Heart left ventricle (tissue), 16 donors: Measurements from ENCODE around the gene NAP1L4. TPM values are rescaled to one million over a fixed set of nuclear protein-coding genes. Genes with fewer than 3 reads are reported as not detected.

Experiments used
- ATAC-seq, 4 donors: fragments of 200-7000 bp; cut with Tn5 transposase; one replicate each; pipeline ENCODE4 v1.9.1; 2020 to 2022; ENCODE audit warnings: moderate library complexity in 4 of 4, mild to moderate bottlenecking in 3 of 4, moderate number of reproducible peaks in 1 of 4
- DNase-seq, 5 donors: peaks; one replicate each; pipeline ENCODE4 v3.0.0-alpha.2; 2020
- H3K27ac ChIP-seq, 12 donors: fragments of 200-600 bp; sonication (generic) in 4 of 12; one replicate each; pipeline versions ENCODE4 v1.5.0 to v1.8.0; 2016 to 2022; ENCODE audit warnings: mild to moderate bottlenecking in 2 of 12
- H3K27me3 ChIP-seq, 9 donors: fragments of 200-600 bp; sonication (generic) in 2 of 9; one replicate each; pipeline versions ENCODE4 v1.5.1 to v1.8.0; 2016 to 2022; ENCODE audit warnings: mild to moderate bottlenecking in 3 of 9
- H3K36me3 ChIP-seq, 9 donors: fragments of 200-600 bp; sonication (generic) in 2 of 9; one replicate each; pipeline versions ENCODE4 v1.5.0 to v1.8.0; 2018 to 2022; ENCODE audit warnings: mild to moderate bottlenecking in 2 of 9
- H3K4me1 ChIP-seq, 12 donors: fragments of 200-600 bp; sonication (generic) in 4 of 12; one replicate each; pipeline versions ENCODE4 v1.5.0 to v1.8.0; 2016 to 2022; ENCODE audit warnings: mild to moderate bottlenecking in 3 of 12
- H3K4me3 ChIP-seq, 12 donors: fragments of 200-600 bp; sonication (generic) in 4 of 12; one replicate each; pipeline versions ENCODE4 v1.5.0 to v1.8.0; 2017 to 2022; ENCODE audit warnings: mild to moderate bottlenecking in 9 of 12, moderate library complexity in 4 of 12
- H3K9me3 ChIP-seq, 12 donors: fragments of 200-600 bp; sonication (generic) in 4 of 12; one replicate each; pipeline versions ENCODE4 v1.5.0 to v1.8.0; 2016 to 2022; ENCODE audit warnings: mild to moderate bottlenecking in 1 of 12
- POLR2A ChIP-seq, 2 donors: fragments of 450-650 bp; IDR thresholded peaks; one replicate each; pipeline ENCODE4 v1.6.1; 2017; ENCODE audit warnings: antibody characterized with exemption in 2 of 2, mild to moderate bottlenecking in 2 of 2, moderate library complexity in 2 of 2
- WGBS, 4 donors: extraction: QIAGEN DNeasy Blood & Tissue Kit in 2 of 4; methylation state at CpG; one replicate each; pipeline versions ENCODE4 v1.1.5 to v1.1.7; 2013 to 2018; 5-methylcytosine and 5-hydroxymethylcytosine counted together
- intact Hi-C, 10 donors: fragments of 100-400 bp; cut with DNase I; formaldehyde crosslinking; loops; one replicate each; pipeline versions ENCODE4 v1.11.1 to v1.14.2; 2022
- polyA plus RNA-seq, 2 donors: library from polyadenylated mRNA; stranded (reverse); fragments of 200-250 nt; gene quantifications; one replicate each; pipeline ENCODE4 v1.2.3, GENCODE V29; 2013
- total RNA-seq, 9 donors: library from RNA; depleted of rRNA in 2 of 9; stranded (reverse); fragments of >200 nt in 2 of 9; fragmentation: NEBNext Ultra II Directional in 3 of 9; extraction: Animal tissue kit (Norgen Biotek cat#: 25700) in 3 of 9; gene quantifications; one replicate each; pipeline versions ENCODE4 v1.1.0 to v1.2.4, GENCODE V29; 2016 to 2023
- TF ChIP-seq, protein P1 (sequence below), 12 donors: fragments of 200-600 bp; sonication (generic) in 4 of 12; IDR thresholded peaks; one replicate each; pipeline versions ENCODE4 v1.5.0 to v1.8.0; 2018 to 2022; ENCODE audit warnings: antibody characterized with exemption in 12 of 12, mild to moderate bottlenecking in 5 of 12
- donor health status: ischemic (EF 13 %, LVEDD 7.1; RV severe dilation, severe dysfunction).
- donor health status: healthy with polysubstance abuse.
- donor health status: DM: no; HTN: yes; CAD: no.
- donor health status: DM: no; HTN: no; CAD: no.
- donor health status: ischemic (EF 25% LVEDD 6.9; RV normal size, moderate dysfunction).
- donor health status: ischemic (EF 25% LVEDD 5.7; RV mildly dilated, moderate dysfunction).
- donor health status: healthy.
- donor health status: DM: yes; HTN: yes; CAD: no.
- donor health status: ischemic (EF 35%, LVEDD 5.7; RV mildly dilated, moderate dysfunction).
- donor health status: nonischemic (EF 11% LVEDD 7.7; RV severe dilation, severe dysfunction).
- donor health status: DM: yes; HTN: yes; CAD: no.
- donor health status: PGD.
- donor health status: ischemic (EF 29% LVEDD 5.4; RV normal size, mild dysfunction).
- donor health status: nonischemic (EF 23%, LVEDD 6.1; RV moderate dilation, normal function).

NAP1L4 gene
- total and polyA plus RNA-seq, 11 donors: 119 to 216 (median 167) TPM

DNA sequence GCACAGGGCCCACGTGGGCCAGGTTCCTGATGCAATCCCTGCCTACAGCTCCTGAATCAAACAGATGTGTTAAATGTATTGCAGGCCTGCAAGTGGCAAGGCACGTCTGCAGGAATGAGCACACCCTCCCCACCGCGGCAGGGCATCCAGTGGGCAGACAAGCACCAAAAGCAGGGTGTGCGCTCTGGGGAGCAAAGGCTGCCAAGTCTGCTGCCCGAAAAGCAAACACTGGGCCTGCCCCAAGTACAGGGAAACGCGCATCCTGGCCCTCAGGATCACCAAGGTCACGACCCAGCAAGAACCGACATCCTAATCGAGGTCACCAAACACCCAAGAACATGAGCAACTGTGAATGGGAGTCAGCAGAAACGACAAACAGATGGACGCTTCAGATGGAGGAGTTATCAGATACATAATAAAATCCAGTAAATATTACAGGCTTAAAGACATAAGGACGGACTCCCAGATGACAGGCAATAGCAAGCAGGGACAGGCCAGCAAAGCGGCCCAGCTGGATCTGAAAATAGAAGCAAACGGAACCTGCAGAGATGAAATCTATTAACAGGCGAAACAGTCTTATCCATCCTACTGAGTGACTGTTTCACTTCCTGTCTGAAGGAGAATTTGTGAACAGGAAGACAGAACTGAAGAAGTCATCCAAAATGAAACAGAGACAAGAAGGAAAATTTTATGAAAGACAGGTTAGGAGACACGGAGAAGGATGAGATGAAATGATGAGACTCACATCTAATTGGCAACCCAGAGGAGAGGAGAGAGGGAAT, 38.4 kb upstream of the NAP1L4 start:
- peaks cover 0 to 22% (median 7%) of the 10 kb centered on the region in 12 donors for H3K4me1 ChIP-seq
- H3K27me3 ChIP-seq: no peaks in the 10 kb centered on the region
- peak in 2 of 4 donors; percentile 23 to 28 for ATAC-seq
- TF ChIP-seq, protein P1, sequence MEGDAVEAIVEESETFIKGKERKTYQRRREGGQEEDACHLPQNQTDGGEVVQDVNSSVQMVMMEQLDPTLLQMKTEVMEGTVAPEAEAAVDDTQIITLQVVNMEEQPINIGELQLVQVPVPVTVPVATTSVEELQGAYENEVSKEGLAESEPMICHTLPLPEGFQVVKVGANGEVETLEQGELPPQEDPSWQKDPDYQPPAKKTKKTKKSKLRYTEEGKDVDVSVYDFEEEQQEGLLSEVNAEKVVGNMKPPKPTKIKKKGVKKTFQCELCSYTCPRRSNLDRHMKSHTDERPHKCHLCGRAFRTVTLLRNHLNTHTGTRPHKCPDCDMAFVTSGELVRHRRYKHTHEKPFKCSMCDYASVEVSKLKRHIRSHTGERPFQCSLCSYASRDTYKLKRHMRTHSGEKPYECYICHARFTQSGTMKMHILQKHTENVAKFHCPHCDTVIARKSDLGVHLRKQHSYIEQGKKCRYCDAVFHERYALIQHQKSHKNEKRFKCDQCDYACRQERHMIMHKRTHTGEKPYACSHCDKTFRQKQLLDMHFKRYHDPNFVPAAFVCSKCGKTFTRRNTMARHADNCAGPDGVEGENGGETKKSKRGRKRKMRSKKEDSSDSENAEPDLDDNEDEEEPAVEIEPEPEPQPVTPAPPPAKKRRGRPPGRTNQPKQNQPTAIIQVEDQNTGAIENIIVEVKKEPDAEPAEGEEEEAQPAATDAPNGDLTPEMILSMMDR (IDR thresholded peaks at IDR 0.05): no peak
- TF ChIP-seq POLR2A (IDR thresholded peaks at IDR 0.05): no peak
- 60 to 71% (median 64%) methylated on average over 17 to 18 of the region's 18 CpGs for WGBS, 4 donors
- H3K9me3 ChIP-seq: no peaks in the 10 kb centered on the region
- DNase-seq: no peak
- H3K36me3 ChIP-seq: peaks cover 0 to 92% (median 69%) of the 10 kb centered on the region in 9 donors
- no peak overlapping the region for H3K4me3 ChIP-seq
- intact Hi-C loops: loop anchor here in 2 of 10 donors (10.0 kb wide), 2 partner anchors 184 to 374 kb away; partner anchors contain the start of gene MRGPRG (in 1 of the 2)
- H3K27ac ChIP-seq: peak overlapping the region in 4 of 12 donors; percentile 24 to 62 (median 30)

DNA sequence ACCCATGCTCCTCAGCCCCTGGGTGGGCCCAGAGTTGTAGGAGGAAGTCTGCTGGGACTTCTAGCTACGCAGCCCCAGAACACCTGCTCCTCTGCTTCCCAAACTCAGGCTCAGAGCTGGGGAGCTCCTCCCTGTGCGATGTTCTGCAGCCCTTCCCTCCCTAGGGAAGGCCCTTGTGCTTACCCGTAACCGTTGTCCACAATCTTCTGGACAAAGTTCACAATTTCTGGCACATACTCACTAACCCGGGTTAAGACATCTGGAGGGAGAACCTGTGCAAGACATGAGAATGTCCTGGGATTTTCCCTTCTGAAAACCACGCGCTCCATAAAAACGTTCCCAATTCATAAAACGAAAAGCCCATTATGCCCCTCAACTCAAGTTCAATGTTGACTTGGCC, 36.7 kb upstream of the NAP1L4 start:
- no peak overlapping the region for H3K27ac ChIP-seq
- H3K27me3 ChIP-seq: no peaks in the 10 kb centered on the region
- H3K4me1 ChIP-seq: peaks cover 0 to 22% (median 7%) of the 10 kb centered on the region in 12 donors
- no peak overlapping the region for H3K4me3 ChIP-seq
- H3K9me3 ChIP-seq: no peaks in the 10 kb centered on the region
- ATAC-seq: no peak
- DNase-seq: no peak
- WGBS, 4 donors: 90 to 96% (median 92%) methylated on average over 7 to 9 of the region's 9 CpGs
- intact Hi-C loops: loop anchor here in 2 of 10 donors (10.0 kb wide), 2 partner anchors 54 to 326 kb away; no protein-coding TSS in a partner anchor
- TF ChIP-seq, protein P1 (IDR thresholded peaks at IDR 0.05): no peak
- no peak for TF ChIP-seq POLR2A (IDR thresholded peaks at IDR 0.05)
- H3K36me3 ChIP-seq: peaks cover 0 to 91% (median 69%) of the 10 kb centered on the region in 9 donors

DNA sequence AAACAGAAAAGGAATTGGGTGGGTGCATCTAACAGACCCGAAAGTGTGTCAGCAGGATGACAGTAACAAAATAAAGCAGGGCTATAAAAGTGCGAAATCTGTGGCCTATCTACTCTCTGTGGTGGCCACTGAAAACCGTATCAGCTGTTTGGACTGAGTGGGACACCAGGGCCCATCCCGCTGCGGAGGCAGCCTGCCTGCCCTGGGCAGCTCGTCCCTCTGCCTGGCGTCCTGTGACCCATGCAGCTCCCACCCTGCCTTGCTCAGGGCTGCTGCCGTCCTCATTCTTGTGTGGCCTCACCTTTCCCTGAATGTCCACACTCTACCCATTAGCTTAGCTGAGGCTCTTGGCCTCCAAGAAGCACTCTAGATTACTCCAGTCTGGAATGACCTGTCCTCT, 34.7 kb upstream of the NAP1L4 start:
- no peak overlapping the region for H3K27ac ChIP-seq
- TF ChIP-seq, protein P1 (IDR thresholded peaks at IDR 0.05): no peak
- TF ChIP-seq POLR2A (IDR thresholded peaks at IDR 0.05): no peak
- H3K27me3 ChIP-seq: no peaks in the 10 kb centered on the region
- H3K36me3 ChIP-seq: peaks cover 0 to 75% (median 62%) of the 10 kb centered on the region in 9 donors
- ATAC-seq (no peak), DNase-seq (no peak)
- 91 to 97% (median 96%) methylated on average over 8 of the region's 8 CpGs for WGBS, 4 donors
- H3K4me3 ChIP-seq: no peak overlapping the region
- intact Hi-C loops: loop anchor here in 2 of 10 donors (10.0 kb wide), 2 partner anchors 52 to 328 kb away; no protein-coding TSS in a partner anchor
- H3K9me3 ChIP-seq: no peaks in the 10 kb centered on the region
- peaks cover 0 to 41% (median 7%) of the 10 kb centered on the region in 12 donors for H3K4me1 ChIP-seq

DNA sequence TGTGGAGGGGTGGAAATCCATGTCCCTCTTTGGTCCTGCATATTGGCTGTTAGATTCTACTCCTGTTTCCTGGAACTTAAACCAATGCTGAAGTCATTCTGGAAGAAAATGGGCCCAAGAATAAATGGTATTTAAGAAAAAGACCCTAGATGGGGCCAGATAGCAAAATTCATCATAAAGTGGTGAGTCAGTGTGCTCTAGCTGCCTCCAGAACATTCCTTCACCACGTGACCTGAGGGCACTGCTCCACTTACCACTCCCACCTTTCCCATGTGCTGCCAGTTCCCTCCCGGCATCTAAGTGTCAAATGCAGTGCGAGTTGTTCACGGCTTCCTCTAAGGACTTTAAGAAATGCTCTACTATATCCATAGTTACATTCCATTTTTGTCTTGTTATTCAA, 30.9 kb upstream of the NAP1L4 start:
- DNase-seq (no peak), ATAC-seq (no peak)
- H3K9me3 ChIP-seq: no peaks in the 10 kb centered on the region
- WGBS, 4 donors: 91 to 96% (median 92%) methylated on average over 4 of the region's 4 CpGs
- TF ChIP-seq POLR2A (IDR thresholded peaks at IDR 0.05): no peak
- TF ChIP-seq, protein P1 (IDR thresholded peaks at IDR 0.05): no peak
- intact Hi-C loops: loop anchor here in 4 of 10 donors (5.0 to 10.0 kb wide), 3 partner anchors 46 to 332 kb away; no protein-coding TSS in a partner anchor
- no peaks in the 10 kb centered on the region for H3K27me3 ChIP-seq
- H3K27ac ChIP-seq: peak overlapping the region in 1 of 12 donors; percentile 42
- H3K4me3 ChIP-seq: no peak overlapping the region
- peaks cover 0 to 33% (median 0%) of the 10 kb centered on the region in 12 donors for H3K4me1 ChIP-seq
- peaks cover 0 to 71% (median 63%) of the 10 kb centered on the region in 9 donors for H3K36me3 ChIP-seq
